NK-92 (cell line): ENCODE measurements around the gene FXR2.
A peak's percentile ranks its signal among the peaks of the same experiment; 100 is the strongest.
"Not testable (repeated sequence)": the region's sequence is repeated elsewhere in the genome, so short reads cannot be mapped to it uniquely, and the experiment has no call there.

Experiments used
- DNase-seq: peaks from one replicate; lab custom pipeline; 2025; ENCODE audit not compliant: unreplicated experiment; lab: John Stamatoyannopoulos, UW

Gene FXR2

DNA sequence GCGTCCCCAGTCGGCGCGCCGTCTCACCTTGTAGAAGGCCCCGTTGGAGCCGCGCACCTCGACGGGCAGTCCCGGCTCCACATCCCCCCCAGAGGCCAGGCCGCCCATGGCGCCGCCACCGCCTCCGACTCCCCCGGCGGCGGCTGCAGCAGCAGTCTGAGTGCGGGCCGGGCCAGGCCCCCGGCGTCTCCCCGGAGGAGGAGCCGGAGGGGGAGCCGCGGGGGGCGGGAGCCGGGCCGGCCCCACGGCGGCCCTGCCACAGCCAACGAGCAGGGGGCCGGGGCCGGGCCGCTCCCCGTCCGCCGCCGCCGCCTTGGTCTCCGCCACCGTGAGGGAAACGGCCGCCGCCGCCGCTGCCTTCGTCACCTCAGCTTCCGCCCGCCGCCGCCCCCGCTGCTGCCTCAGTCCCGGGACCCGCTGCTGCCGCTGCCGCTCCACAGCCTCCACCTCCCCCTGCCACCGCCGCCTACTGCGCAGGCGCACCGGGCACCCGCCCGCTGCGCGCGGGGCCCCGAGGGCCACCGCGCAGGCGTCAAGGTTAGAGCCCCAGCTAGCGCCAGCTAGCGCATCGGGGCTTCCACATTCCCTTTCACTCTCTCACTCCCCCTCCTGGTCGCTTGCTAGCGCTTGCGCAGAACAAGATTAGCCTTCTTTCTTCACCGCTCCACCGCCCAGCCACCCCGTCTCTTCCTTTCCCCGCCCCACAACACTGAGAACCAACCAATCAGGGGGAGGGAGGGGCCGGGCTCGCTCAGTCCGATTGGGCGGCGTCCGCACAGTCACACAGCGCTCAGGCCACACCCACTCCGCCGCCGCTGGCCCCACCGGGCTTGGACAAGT lies at the start of gene FXR2:
FXR2 (minus strand) TSS at position 473 of the 840 bp plus-strand sequence; CDS start at position 108, 365 bp downstream.
- peak; percentile 95 for DNase-seq

DNA sequence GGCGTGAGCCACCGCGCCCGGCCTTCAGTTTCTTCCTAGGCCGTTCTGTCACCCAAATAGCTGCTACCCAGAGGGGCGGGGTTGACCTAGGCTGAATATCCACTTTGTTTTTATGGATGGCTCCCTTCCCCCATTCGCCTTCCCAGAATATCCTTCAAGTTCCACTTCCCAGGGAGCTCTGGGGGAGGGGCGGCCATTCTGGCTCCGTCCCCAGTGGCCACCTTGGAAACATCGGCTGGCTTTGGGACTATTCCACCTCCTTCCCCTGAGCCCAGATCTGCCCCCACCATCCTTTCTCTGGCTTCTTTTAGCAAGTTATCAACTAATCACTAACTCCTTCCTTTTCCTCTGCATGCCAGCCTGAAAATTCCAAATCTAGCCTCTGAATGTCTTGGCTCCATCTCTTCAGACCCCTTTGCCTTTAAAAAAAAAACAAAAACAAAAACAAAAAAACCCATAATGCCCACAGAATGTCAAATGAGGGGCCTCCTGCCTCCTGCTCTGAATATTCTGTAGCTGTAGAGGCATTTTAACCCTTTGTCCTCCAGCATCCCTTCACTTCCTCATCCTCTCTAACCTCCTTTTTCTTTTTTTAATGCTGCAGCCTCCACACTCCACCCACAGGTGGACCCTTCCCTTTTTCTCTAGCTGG lies 42.4 kb upstream of the FXR2 start:
- no peak for DNase-seq

GRCh38 chr17:7655541-7655840 lies 40.8 kb upstream of the FXR2 start:
- DNase-seq: no peak

GRCh38 chr17:7654832-7655540 lies 40.3 kb upstream of the FXR2 start:
- DNase-seq: no peak

GRCh38 chr17:7652388-7653356 lies 38.0 kb upstream of the FXR2 start:
- no peak for DNase-seq

GRCh38 chr17:7651665-7652387 lies 37.1 kb upstream of the FXR2 start:
- no peak for DNase-seq

DNA sequence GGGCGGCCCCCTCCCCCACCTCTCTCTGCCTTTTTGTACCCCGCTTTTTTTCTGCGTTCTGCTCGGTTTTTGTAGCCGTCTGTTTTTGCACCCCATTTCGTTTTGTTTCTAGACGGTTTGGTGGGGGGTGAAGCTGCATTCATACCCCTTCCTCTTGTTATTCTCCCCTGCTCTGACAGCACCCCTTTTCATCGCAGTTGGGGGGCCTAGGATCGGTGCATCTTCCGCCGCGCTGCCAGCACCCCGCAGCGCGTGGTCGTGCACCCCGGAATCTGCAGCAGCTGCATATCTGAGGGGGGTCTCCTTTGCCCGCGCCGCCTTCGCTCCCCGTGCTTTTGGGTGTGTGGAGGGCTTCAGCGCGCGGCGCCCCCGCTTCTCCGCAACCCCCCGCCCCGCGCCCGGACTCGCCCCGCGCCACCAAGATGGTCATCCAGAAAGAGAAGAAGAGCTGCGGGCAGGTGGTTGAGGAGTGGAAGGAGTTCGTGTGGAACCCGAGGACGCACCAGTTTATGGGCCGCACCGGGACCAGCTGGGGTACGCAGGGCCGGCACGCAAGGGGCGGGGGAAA lies 36.5 kb upstream of the FXR2 start:
- no peak for DNase-seq

DNA sequence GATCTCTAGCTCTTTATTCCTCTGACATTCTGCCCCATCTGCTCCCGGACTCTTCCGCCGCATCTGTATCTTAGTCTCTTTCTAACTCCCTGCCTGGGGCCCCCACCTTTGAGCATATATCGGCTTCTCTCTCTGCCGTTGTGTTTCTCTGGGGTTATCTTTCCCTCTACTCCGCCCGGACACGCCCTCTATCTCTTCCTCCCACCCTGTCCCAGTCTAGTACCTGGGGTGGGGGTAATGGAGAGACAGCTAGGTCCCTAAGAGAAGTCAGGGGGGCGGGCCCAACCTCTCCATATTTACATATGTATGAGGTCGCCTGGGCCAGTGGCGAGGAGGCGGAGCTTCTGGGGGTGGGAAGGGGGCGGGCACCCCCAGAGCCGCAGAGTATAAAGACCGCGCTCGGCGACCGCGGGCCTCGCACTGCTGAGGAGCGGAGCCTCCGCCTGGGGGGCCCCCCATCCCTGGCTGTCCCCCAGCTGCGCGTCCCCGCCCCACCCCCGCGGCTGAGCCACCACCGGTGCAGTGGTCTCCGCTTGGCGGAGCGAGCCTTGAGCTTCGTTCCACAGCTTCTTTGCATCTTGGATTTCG lies 35.9 kb upstream of the FXR2 start, which contains the start of gene ATP1B2:
ATP1B2 (plus strand) TSS at position 418 of the 588 bp plus-strand sequence. CDS start 593 bp downstream, outside the sequence.
- peak; percentile 14 for DNase-seq

DNA sequence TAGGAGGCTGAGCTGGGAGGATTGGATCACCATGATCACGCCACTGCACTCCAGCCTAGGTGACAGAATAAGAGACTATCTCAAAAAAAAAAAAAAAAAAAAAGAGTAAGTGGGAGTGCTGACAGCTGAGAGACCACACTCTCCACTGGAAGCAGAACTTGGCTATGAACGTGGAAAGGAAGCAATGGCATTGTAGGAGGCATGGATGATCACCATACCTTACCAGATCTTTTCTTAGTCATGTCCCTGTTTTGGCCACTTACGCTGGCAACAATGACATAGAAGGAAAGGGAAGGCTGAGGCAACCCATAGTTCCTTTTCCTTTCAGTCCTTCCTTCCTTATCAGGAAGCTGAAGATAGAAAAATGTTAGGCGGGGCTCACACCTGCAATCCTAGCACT lies 32.3 kb upstream of the FXR2 start:
- DNase-seq: no peak

DNA sequence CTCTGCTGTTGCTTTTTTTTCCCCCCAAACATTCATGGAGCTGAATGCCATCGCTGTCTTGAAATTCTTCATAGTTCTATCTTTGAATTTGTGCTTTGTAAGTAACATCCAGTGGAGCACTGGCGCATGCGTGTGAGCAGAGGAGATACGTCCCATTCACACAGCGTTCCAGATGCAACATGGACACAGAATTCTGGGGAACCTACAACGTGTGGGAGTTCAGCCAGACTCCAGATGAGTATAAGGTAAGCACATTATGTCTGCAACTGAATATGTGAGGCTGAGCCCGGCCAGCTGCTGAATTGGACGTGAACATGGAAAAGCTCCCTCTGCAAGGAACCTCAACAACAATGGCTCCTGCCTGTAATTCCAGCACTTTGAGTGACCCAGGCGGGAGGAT lies 31.8 kb upstream of the FXR2 start:
- DNase-seq: no peak

DNA sequence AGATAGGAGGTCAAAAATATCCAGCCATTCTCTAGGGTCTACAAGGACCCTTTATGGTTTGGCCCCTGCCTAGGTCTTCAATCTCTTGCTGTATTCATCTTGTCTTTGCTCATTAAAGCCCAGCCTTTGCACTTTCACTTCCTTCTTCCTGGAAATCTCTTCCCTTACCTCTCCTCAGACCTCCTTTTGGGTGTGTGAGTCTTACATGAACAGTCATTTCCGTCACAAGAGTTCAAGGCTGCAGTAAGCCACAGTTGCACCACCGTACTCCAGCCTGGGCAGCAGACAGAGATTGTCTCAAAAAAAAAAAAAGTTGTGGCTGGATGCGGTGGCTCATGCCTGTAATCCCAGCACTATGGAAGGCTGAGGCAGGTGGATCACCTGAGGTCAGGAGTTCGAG lies 30.1 kb upstream of the FXR2 start:
- DNase-seq: no peak

DNA sequence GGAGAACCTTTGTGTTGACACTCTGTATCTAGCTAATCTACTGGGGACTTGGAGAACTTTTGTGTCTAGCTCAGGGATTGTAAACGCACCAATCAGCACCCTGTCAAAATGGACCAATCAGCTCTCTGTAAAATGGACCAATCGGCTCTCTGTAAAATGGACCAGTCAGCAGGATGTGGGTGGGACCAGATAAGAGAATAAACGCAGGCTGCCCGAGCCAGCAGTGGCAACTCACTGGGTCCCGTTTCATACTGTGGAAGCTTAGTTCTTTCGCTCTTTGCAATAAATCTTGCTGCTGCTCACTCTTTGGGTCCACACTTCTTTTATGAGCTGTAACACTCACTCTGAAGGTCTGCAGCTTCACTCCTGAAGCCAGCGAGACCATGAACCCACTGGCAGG lies 26.9 kb upstream of the FXR2 start:
- not testable (repeated sequence) for DNase-seq

DNA sequence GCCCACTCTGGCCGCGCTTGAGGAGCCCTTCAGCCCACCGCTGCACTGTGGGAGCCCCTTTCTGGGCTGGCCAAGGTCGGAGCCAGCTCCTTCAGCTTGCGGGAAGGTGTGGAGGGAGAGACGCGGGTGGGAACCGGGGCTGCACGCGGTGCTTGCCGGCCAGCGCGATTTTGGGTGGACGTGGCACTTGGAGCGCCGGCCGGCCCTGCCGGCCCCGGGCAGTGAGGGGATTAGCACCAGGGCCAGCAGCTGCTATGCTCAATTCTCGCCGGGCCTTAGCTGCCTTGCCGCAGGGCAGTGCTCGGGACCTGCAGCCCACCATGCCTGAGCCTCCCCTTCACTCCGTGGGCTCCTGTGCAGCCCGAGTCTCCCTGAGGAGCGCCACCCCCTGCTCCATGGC lies 26.1 kb upstream of the FXR2 start:
- no peak for DNase-seq

- DNase-seq: no peak
These were observed 21.5 kb upstream of the FXR2 start for GRCh38 chr17:7636163-7636562.

DNA sequence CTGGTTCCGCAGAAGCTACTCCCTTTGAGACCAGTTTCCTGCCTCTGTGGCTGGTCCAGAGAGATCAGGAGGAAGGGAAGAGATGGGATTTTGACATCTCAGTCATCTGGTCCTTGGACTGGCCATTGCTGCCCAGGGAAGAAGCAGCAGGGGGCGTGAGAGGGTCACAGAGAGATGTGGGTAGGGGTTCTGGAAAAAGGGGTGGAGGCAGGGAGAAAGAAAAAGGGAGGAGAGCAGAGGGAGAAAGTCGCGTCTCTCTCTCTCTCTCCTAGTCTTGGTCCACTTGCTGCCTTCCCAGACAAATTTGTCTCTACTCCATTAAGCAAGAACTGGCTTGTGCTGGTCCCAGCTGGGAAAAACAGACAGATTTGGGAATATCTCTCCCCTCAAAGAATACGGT lies 19.7 kb upstream of the FXR2 start:
- no peak for DNase-seq

- DNase-seq: no peak
These were observed 18.4 kb upstream of the FXR2 start for GRCh38 chr17:7633093-7633492.

GRCh38 chr17:7632492-7632894 lies 17.8 kb upstream of the FXR2 start:
- no peak for DNase-seq

- no peak for DNase-seq
These were observed 17.0 kb upstream of the FXR2 start for GRCh38 chr17:7631398-7632380.
